Smooth muscle cell (in vitro differentiated cells): ENCODE measurements around the gene DDX18. TPM values are rescaled to one million over a fixed set of nuclear protein-coding genes. Genes with fewer than 3 reads are reported as not detected.

Source experiments
- DNase-seq: peaks from one replicate; lab custom pipeline; 2025; ENCODE audit not compliant: unreplicated experiment; lab: John Stamatoyannopoulos, UW
- H2AFZ ChIP-seq: fragments of 200-600 bp; sonication (generic); 2 replicates; pipeline ENCODE4 v1.6.0; 2016; ENCODE audit warnings: antibody characterized with exemption, low read depth, mild to moderate bottlenecking
- H3F3A ChIP-seq: fragments of 200-600 bp; sonication (generic); 2 replicates; pipeline ENCODE4 v1.6.0; 2017; ENCODE audit warnings: antibody characterized with exemption, low read depth
- H3K27ac ChIP-seq: fragments of 200-600 bp; sonication (generic); 2 replicates; pipeline ENCODE4 v1.5.1; 2016; ENCODE audit warnings: low read depth, mild to moderate bottlenecking
- H3K27me3 ChIP-seq: fragments of 200-600 bp; sonication (generic); 2 replicates; pipeline ENCODE4 v1.6.1; 2016; ENCODE audit warnings: low read depth, mild to moderate bottlenecking
- H3K36me3 ChIP-seq: fragments of 200-600 bp; sonication (generic); 2 replicates; pipeline ENCODE4 v1.5.1; 2016; ENCODE audit warnings: low read depth
- H3K4me1 ChIP-seq: fragments of 200-600 bp; sonication (generic); 2 replicates; pipeline ENCODE4 v1.5.1; 2016; ENCODE audit warnings: low read depth
- H3K4me2 ChIP-seq: fragments of 200-600 bp; sonication (generic); 2 replicates; pipeline ENCODE4 v1.6.0; 2016; ENCODE audit warnings: mild to moderate bottlenecking
- H3K4me3 ChIP-seq: fragments of 200-600 bp; sonication (generic); 2 replicates; pipeline ENCODE4 v1.5.1; 2016; ENCODE audit warnings: mild to moderate bottlenecking
- H3K79me2 ChIP-seq: fragments of 200-600 bp; sonication (generic); 2 replicates; pipeline ENCODE4 v1.6.0; 2016; ENCODE audit warnings: low read depth, mild to moderate bottlenecking
- H3K9ac ChIP-seq: fragments of 200-600 bp; sonication (generic); 2 replicates; pipeline ENCODE4 v1.6.0; 2016; ENCODE audit warnings: low read depth
- H3K9me3 ChIP-seq: fragments of 200-600 bp; sonication (generic); replicated peaks from 2 replicates; pipeline ENCODE4 v1.5.1; 2016; ENCODE audit warnings: low read depth
- H4K20me1 ChIP-seq: fragments of 200-600 bp; sonication (generic); 2 replicates; pipeline ENCODE4 v1.6.0; 2016; ENCODE audit warnings: low read depth
- CTCF ChIP-seq: fragments of 200-600 bp; sonication (generic); IDR thresholded peaks from 2 replicates; pipeline ENCODE4 v1.5.1; 2017; ENCODE audit warnings: borderline replicate concordance, mild to moderate bottlenecking, antibody characterized with exemption; ENCODE audit not compliant: insufficient read depth, poor library complexity, severe bottlenecking
- WGBS: methylation state at CpG from one replicate; pipeline ENCODE4 v1.1.7; 2016; ENCODE audit warnings: low lambda C conversion rate; 5-methylcytosine and 5-hydroxymethylcytosine counted together
- polyA plus RNA-seq: library from polyadenylated mRNA; unstranded; fragments of >200 nt; fragmentation: Nextera tagmentation; extraction: Ambion mirVana; gene quantifications from 2 replicates; pipeline ENCODE4 v1.2.1, GENCODE V29; 2016
- total RNA-seq: library from RNA; depleted of rRNA; stranded (reverse); fragments of >200 nt; gene quantifications from 2 replicates; pipeline ENCODE4 v1.2.3, GENCODE V29; 2014

Gene DDX18
- total and polyA plus RNA-seq, 2 experiments from 2014 or later: 25.8 to 55.9 TPM

- DNase-seq: peak; percentile 23
- Histone ChIP-seq H3K79me2 (no peaks in the 10 kb centered on the region), H3F3A (no peaks in the 10 kb centered on the region), H3K36me3 (no peaks in the 10 kb centered on the region), H3K4me2 (peak overlapping the region; percentile 85), H3K4me3 (peak overlapping the region; percentile 49), H3K9me3 (no peaks in the 10 kb centered on the region), H2AFZ (no peak overlapping the region), H3K4me1 (no peaks in the 10 kb centered on the region), H3K9ac (no peak overlapping the region), H4K20me1 (peaks cover 32% of the 10 kb centered on the region), H3K27me3 (no peaks in the 10 kb centered on the region), H3K27ac (no peak overlapping the region)
- WGBS: 12% methylated on average over 51 of the region's 53 CpGs
- TF ChIP-seq CTCF: peak; percentile 74
These were observed 21.7 kb downstream of the DDX18 start for GRCh38 chr2:117835990-117836760.

DNA sequence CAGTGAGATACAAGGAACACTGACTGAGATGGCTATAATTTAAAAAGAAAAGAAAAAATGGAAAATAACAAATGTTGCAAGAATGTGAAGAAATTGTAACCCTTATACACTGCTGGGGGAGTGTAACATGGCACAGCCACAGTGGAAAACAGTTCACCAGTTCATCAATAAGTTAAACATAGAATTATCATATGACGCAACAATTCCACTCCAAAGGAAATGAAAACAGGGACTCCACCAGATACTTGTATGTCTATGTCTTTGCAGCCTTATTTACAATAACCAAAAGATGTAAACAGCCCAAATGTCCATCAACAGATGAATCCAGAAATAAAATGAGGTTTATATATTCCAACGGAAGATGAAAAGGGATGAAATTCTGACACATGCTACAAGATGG is 30.8 kb downstream of the DDX18 start:
- 95% methylated on average over 2 of the region's 2 CpGs for WGBS
- H3K4me1 ChIP-seq: no peaks in the 10 kb centered on the region
- H3K27ac ChIP-seq: no peak overlapping the region
- no peaks in the 10 kb centered on the region for H3F3A ChIP-seq
- H3K4me3 ChIP-seq: no peak overlapping the region
- H4K20me1 ChIP-seq: no peaks in the 10 kb centered on the region
- DNase-seq: no peak
- no peaks in the 10 kb centered on the region for H3K36me3 ChIP-seq
- no peaks in the 10 kb centered on the region for H3K9me3 ChIP-seq
- no peak for TF ChIP-seq CTCF
- no peak overlapping the region for H3K4me2 ChIP-seq
- peaks cover 18% of the 10 kb centered on the region for H3K27me3 ChIP-seq
- H3K9ac ChIP-seq: no peak overlapping the region
- H2AFZ ChIP-seq: no peak overlapping the region
- no peaks in the 10 kb centered on the region for H3K79me2 ChIP-seq

DNA sequence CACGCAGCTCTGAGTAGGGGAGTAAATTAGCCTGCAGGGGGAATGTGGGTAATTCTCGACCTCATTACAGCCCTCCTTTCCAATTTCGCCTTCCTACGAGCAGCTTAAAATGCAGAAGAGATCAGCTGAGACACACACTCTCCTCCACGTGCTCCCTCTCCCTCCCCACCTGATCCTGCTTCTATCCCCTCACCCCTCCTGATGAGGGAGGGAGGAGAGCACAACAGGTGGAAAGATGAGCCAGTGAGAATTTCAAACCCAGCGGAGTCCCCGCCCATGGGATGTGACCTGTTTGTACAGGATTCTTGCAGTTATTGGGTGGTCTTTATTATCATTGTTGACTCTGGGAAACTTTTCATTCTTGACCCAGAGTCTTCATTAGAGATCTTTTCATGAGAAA is 35.5 kb downstream of the DDX18 start:
- Histone ChIP-seq H3K27me3 (peaks cover 30% of the 10 kb centered on the region), H2AFZ (no peak overlapping the region), H3K9me3 (no peaks in the 10 kb centered on the region), H3K4me3 (no peak overlapping the region), H3F3A (no peaks in the 10 kb centered on the region), H3K27ac (no peak overlapping the region), H3K79me2 (no peaks in the 10 kb centered on the region), H3K36me3 (no peaks in the 10 kb centered on the region), H3K4me1 (no peaks in the 10 kb centered on the region), H3K4me2 (no peak overlapping the region), H4K20me1 (no peaks in the 10 kb centered on the region), H3K9ac (no peak overlapping the region)
- no peak for TF ChIP-seq CTCF
- 22% methylated on average over 7 of the region's 7 CpGs for WGBS
- no peak for DNase-seq

GRCh38 chr2:117850461-117850860 is 36.0 kb downstream of the DDX18 start:
- Histone ChIP-seq H3K9ac (no peak overlapping the region), H3K4me1 (no peaks in the 10 kb centered on the region), H3K9me3 (no peaks in the 10 kb centered on the region), H3F3A (no peaks in the 10 kb centered on the region), H3K4me2 (no peak overlapping the region), H4K20me1 (no peaks in the 10 kb centered on the region), H3K79me2 (no peaks in the 10 kb centered on the region), H2AFZ (no peak overlapping the region), H3K27ac (no peak overlapping the region), H3K4me3 (no peak overlapping the region), H3K36me3 (no peaks in the 10 kb centered on the region), H3K27me3 (peaks cover 30% of the 10 kb centered on the region)
- TF ChIP-seq CTCF: no peak
- DNase-seq: no peak
- WGBS: 39% methylated on average over 4 of the region's 4 CpGs
